Neuronal stem cell (in vitro differentiated cells): ENCODE measurements around the gene SEC22B.
"Not testable (repeated sequence)": the region's sequence is repeated elsewhere in the genome, so short reads cannot be mapped to it uniquely, and the experiment has no call there.

Experiments used
- DNase-seq: peaks from one replicate; pipeline ENCODE4 v3.0.0-alpha.2; 2013; ENCODE audit warnings: low spot score
- H2AFZ ChIP-seq: one replicate; pipeline ENCODE4 v1.6.1; 2013; ENCODE audit warnings: mild to moderate bottlenecking, low read length, inconsistent platforms
- H2AK5ac ChIP-seq: 2 replicates; pipeline ENCODE4 v1.6.1; 2013; ENCODE audit warnings: low read depth, mild to moderate bottlenecking, inconsistent platforms, low read length, moderate library complexity, mixed read lengths
- H2BK120ac ChIP-seq: 2 replicates; pipeline ENCODE4 v1.6.1; 2013; ENCODE audit warnings: low read depth, mild to moderate bottlenecking, inconsistent platforms, low read length, moderate library complexity, mixed read lengths
- H2BK12ac ChIP-seq: one replicate; pipeline ENCODE4 v1.6.1; 2013; ENCODE audit warnings: low read length, inconsistent platforms
- H2BK15ac ChIP-seq: 2 replicates; pipeline ENCODE4 v1.6.1; 2013; ENCODE audit warnings: mild to moderate bottlenecking, low read length, inconsistent platforms, mixed read lengths
- H2BK5ac ChIP-seq: one replicate; pipeline ENCODE4 v1.6.1; 2013; ENCODE audit warnings: inconsistent platforms, mild to moderate bottlenecking, low read length, moderate library complexity
- H3K14ac ChIP-seq: one replicate; pipeline ENCODE4 v1.6.1; 2013; ENCODE audit warnings: low read length, inconsistent platforms
- H3K18ac ChIP-seq: 2 replicates; pipeline ENCODE4 v1.6.1; 2013; ENCODE audit warnings: low read length, inconsistent platforms
- H3K23ac ChIP-seq: 2 replicates; pipeline ENCODE4 v1.6.1; 2013; ENCODE audit warnings: low read depth, mild to moderate bottlenecking, mixed read lengths, low read length, inconsistent platforms; ENCODE audit not compliant: poor library complexity
- H3K27ac ChIP-seq: replicated peaks from 3 replicates; pipeline ENCODE4 v1.5.1; 2013; ENCODE audit warnings: low read length, inconsistent platforms
- H3K27me3 ChIP-seq, 3 experiments: 2 replicates each; pipeline ENCODE4 v1.6.1; 2013; ENCODE audit warnings: low read length in 3 of 3, mild to moderate bottlenecking in 2 of 3, inconsistent platforms in 1 of 3, low read depth in 1 of 3, mixed read lengths in 1 of 3, moderate library complexity in 1 of 3; ENCODE audit not compliant: control insufficient read depth in 3 of 3, insufficient read depth in 3 of 3
- H3K36me3 ChIP-seq, 2 donors: replicated peaks in 1 of 2; 2 replicates each; pipeline ENCODE4 v1.6.1; 2013; ENCODE audit warnings: low read length in 2 of 2; ENCODE audit not compliant: control insufficient read depth in 2 of 2, insufficient read depth in 2 of 2
- H3K4ac ChIP-seq: 2 replicates; pipeline ENCODE4 v1.6.1; 2013; ENCODE audit warnings: inconsistent platforms, mild to moderate bottlenecking, low read length, moderate library complexity
- H3K4me1 ChIP-seq, 2 donors: 1 replicate in 1 of 2; 2 replicates in 1 of 2; pipeline ENCODE4 v1.6.1; 2013; ENCODE audit warnings: low read length in 2 of 2, low read depth in 1 of 2; ENCODE audit not compliant: control insufficient read depth in 2 of 2, insufficient read depth in 1 of 2
- H3K4me2 ChIP-seq: one replicate; pipeline ENCODE4 v1.6.1; 2013; ENCODE audit warnings: mild to moderate bottlenecking, low read length, inconsistent platforms; ENCODE audit not compliant: insufficient read depth, poor library complexity, severe bottlenecking
- H3K4me3 ChIP-seq, 2 donors: 2 replicates each; pipeline ENCODE4 v1.5.1; 2013; ENCODE audit warnings: low read length in 2 of 2, mild to moderate bottlenecking in 2 of 2, inconsistent platforms in 1 of 2, moderate library complexity in 1 of 2
- H3K79me1 ChIP-seq: one replicate; pipeline ENCODE4 v1.6.1; 2013; ENCODE audit warnings: low read depth, mild to moderate bottlenecking, inconsistent platforms, low read length, moderate library complexity
- H3K9ac ChIP-seq: one replicate; pipeline ENCODE4 v1.6.1; 2013; ENCODE audit warnings: mild to moderate bottlenecking, low read depth, low read length, inconsistent platforms; ENCODE audit not compliant: poor library complexity
- H3K9me3 ChIP-seq, 2 donors: replicated peaks in 1 of 2; 2 replicates each; pipeline versions ENCODE3 to v1.6.1; 2013; ENCODE audit warnings: low read length in 2 of 2, mild to moderate bottlenecking in 2 of 2, inconsistent platforms in 1 of 2, low read depth in 1 of 2, mixed read lengths in 1 of 2, moderate library complexity in 1 of 2; ENCODE audit not compliant: control insufficient read depth in 2 of 2, insufficient read depth in 1 of 2
- H4K8ac ChIP-seq: one replicate; pipeline ENCODE4 v1.6.1; 2013; ENCODE audit warnings: low read depth, mild to moderate bottlenecking, inconsistent platforms, low read length, moderate library complexity
- H4K91ac ChIP-seq: one replicate; pipeline ENCODE4 v1.6.1; 2013; ENCODE audit warnings: low read length, low read depth, mild to moderate bottlenecking, inconsistent platforms; ENCODE audit not compliant: poor library complexity
- WGBS, 2 donors: extraction: QIAGEN DNeasy Blood & Tissue Kit; methylation state at CpG; one replicate each; pipeline ENCODE4 v1.1.7; 2013; ENCODE audit warnings: missing lambda C conversion rate in 2 of 2, mixed read lengths in 1 of 2; ENCODE audit not compliant: insufficient read length in 2 of 2, insufficient replicate concordance in 1 of 2; ENCODE audit errors: extremely low coverage in 2 of 2; 5-methylcytosine and 5-hydroxymethylcytosine counted together

SEC22B gene

GRCh38 chr1:120112212-120112611 lies 64.1 kb downstream of the SEC22B start:
- H3K23ac ChIP-seq, H3K4me3 ChIP-seq, H2BK5ac ChIP-seq, H3K36me3 ChIP-seq, H3K9ac ChIP-seq, H3K4me2 ChIP-seq, H3K27me3 ChIP-seq, H3K18ac ChIP-seq, H3K79me1 ChIP-seq, H3K4ac ChIP-seq, H2BK120ac ChIP-seq, DNase-seq, H3K27ac ChIP-seq, H2BK15ac ChIP-seq, H3K14ac ChIP-seq, H2AFZ ChIP-seq, H4K91ac ChIP-seq, H3K4me1 ChIP-seq, H2AK5ac ChIP-seq, H2BK12ac ChIP-seq, H4K8ac ChIP-seq, H3K9me3 ChIP-seq: not testable (repeated sequence)
- no CpG with 5 or more reads among the region's 5 CpGs for WGBS, 2 donors

DNA sequence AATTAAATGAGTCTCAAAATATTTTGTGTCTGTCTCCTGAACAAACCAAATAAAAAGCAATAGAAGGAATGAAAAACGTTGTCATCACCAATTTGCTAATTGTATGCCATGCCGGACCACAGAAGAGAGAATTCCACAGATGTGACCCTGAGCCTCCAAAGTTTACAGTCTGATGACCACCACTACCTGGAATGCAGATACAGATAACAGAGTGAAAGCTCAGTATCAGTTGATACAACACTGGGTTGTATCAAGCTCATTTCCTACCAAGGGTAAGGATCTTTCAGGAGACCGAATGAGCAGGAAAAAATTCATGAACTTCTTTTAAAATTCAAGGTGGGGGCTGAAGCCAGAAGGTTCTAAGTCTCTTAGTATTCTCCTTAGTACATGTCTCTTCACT lies 64.5 kb downstream of the SEC22B start:
- H3K9ac ChIP-seq, H3K79me1 ChIP-seq, H2BK120ac ChIP-seq, H3K23ac ChIP-seq, H4K91ac ChIP-seq, H2BK12ac ChIP-seq, H2AK5ac ChIP-seq, H4K8ac ChIP-seq, H3K4me2 ChIP-seq, DNase-seq, H2BK5ac ChIP-seq, H3K27ac ChIP-seq, H2BK15ac ChIP-seq, H2AFZ ChIP-seq, H3K18ac ChIP-seq, H3K14ac ChIP-seq, H3K4me3 ChIP-seq, H3K9me3 ChIP-seq, H3K4me1 ChIP-seq, H3K27me3 ChIP-seq, H3K36me3 ChIP-seq, H3K4ac ChIP-seq: not testable (repeated sequence)
- WGBS, 2 donors: no CpG with 5 or more reads among the region's 3 CpGs

DNA sequence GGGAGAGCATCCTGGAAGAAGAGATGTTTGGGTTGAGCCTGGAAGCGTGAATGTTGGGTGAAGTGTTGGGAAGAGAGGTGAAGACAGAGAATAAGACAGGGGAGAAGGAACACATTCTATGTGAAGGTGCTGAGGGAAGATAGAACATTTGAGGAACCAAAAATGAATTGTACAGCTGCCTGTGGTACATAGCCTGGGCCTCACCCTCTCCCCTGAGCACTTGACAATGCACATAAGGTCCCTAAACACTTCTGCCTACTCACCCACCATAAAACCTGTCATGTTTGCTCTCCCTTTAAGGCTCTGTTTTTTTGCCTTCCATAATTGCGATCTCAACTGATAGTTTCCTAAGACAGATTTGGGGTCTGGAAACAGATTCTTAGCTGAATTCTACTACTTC lies 65.3 kb downstream of the SEC22B start:
- H3K9ac ChIP-seq, H3K27me3 ChIP-seq, H3K14ac ChIP-seq, H3K36me3 ChIP-seq, H4K91ac ChIP-seq, H2BK12ac ChIP-seq, H3K23ac ChIP-seq, H2BK15ac ChIP-seq, H3K27ac ChIP-seq, DNase-seq, H3K18ac ChIP-seq, H2BK5ac ChIP-seq, H3K4ac ChIP-seq, H2AFZ ChIP-seq, H2BK120ac ChIP-seq, H3K4me1 ChIP-seq, H3K4me2 ChIP-seq, H3K4me3 ChIP-seq, H3K79me1 ChIP-seq, H3K9me3 ChIP-seq, H4K8ac ChIP-seq, H2AK5ac ChIP-seq: not testable (repeated sequence)
- WGBS, 2 donors: no CpG with 5 or more reads among the region's 2 CpGs

DNA sequence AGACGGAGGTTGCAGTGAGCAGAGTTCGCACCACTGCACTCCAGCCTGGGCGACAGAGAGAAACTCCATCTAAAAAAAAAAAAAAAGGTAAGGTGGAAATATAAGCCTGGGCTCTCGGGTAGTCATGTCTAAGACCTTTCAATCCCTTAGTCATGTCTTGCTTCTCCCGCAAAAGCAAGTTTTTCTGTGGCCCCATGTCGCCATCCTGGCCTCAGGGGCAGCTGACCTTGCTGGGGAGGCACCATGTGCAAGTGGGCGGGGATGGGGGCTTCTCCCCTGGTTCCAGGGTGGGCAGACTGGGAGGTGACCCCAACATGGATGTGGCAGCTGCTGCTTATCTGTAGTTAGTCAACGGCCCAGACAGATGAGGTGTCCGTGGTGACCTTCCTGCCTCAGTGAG lies 66.7 kb downstream of the SEC22B start:
- WGBS, 2 donors: no CpG with 5 or more reads among the region's 9 CpGs

More for the DNA sequence above, 66.7 kb downstream of the SEC22B start:
- not testable (repeated sequence) for H2AFZ ChIP-seq, H4K91ac ChIP-seq, H2BK15ac ChIP-seq, H3K4me1 ChIP-seq, H3K9ac ChIP-seq, H3K14ac ChIP-seq, DNase-seq, H3K27ac ChIP-seq, H3K4ac ChIP-seq, H3K4me2 ChIP-seq, H3K79me1 ChIP-seq, H3K27me3 ChIP-seq, H2AK5ac ChIP-seq, H2BK5ac ChIP-seq, H4K8ac ChIP-seq, H3K4me3 ChIP-seq, H3K9me3 ChIP-seq, H3K36me3 ChIP-seq, H2BK12ac ChIP-seq, H2BK120ac ChIP-seq, H3K23ac ChIP-seq, H3K18ac ChIP-seq
